Panc1 (cell line): ENCODE results near the gene WDR93.

ENCODE experiments used
- CTCF ChIP-seq: fragments of 450-650 bp; IDR thresholded peaks from 2 replicates; pipeline ENCODE4 v1.5.1; 2017; ENCODE audit warnings: mild to moderate bottlenecking
- POLR2AphosphoS5 ChIP-seq: IDR thresholded peaks from 2 replicates; pipeline ENCODE4 v1.6.1; 2012; ENCODE audit warnings: mild to moderate bottlenecking, low read depth, low read length, moderate library complexity
- REST ChIP-seq, 2 experiments: IDR thresholded peaks; 2 replicates each; pipeline ENCODE4 v1.6.1; 2011 to 2012; ENCODE audit warnings: low read depth in 2 of 2, control low read depth in 1 of 2, low read length in 1 of 2, mild to moderate bottlenecking in 1 of 2, moderate library complexity in 1 of 2; ENCODE audit not compliant: insufficient read depth in 1 of 2

DNA sequence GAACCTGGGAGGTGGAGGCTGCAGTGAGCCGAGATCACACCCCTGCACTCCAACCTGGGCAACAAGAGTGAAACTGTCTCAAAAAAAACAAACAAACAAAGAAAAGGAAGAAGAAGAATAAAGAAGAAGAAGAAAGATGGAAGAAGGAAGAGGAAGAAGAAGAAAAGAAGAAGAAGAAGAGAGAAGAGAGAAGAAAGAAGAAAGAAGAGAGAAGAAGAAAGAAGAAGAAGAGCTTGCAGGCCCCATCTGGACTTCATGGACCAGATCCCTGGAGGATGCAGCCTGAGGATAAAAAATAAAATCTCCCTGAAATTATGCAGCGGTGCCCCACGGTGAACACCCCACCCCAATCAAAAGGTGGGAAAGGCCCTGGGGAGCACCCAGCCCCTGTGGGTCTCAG is 69.2 kb downstream of the WDR93 start:
- TF ChIP-seq POLR2AphosphoS5 (no peak), CTCF (no peak), REST (IDR thresholded peaks at IDR 0.05; ENCODE audit: insufficient read depth in 1 of 2, low read depth in 2 of 2, low read length in 1 of 2) (no peak)
